HEK293T (cell line): ENCODE data around the gene LAGE3.

Experiments used
- BHLHE40 ChIP-seq: fragments of 450-650 bp; IDR thresholded peaks from 2 replicates; pipeline ENCODE4 v1.6.1; 2016; ENCODE audit warnings: mild to moderate bottlenecking, moderate library complexity, borderline replicate concordance
- FOXA1 ChIP-seq: fragments of 450-650 bp; IDR thresholded peaks from 2 replicates; pipeline ENCODE4 v1.6.1; 2016; ENCODE audit warnings: mild to moderate bottlenecking
- FOXK2 ChIP-seq: fragments of 450-650 bp; IDR thresholded peaks from 2 replicates; pipeline ENCODE4 v1.6.1; 2016; ENCODE audit warnings: mild to moderate bottlenecking
- NFRKB ChIP-seq: fragments of 450-650 bp; IDR thresholded peaks from 2 replicates; pipeline ENCODE4 v1.6.1; 2016; ENCODE audit warnings: mild to moderate bottlenecking, moderate library complexity
- SP1 ChIP-seq: fragments of 450-650 bp; IDR thresholded peaks from 2 replicates; pipeline ENCODE4 v1.6.1; 2017
- ZNF384 ChIP-seq: fragments of 450-650 bp; IDR thresholded peaks from 2 replicates; pipeline ENCODE4 v1.6.1; 2016
- TF ChIP-seq, protein P1 (sequence below): fragments of 450-650 bp; IDR thresholded peaks from 2 replicates; pipeline ENCODE4 v1.6.1; 2016

DNA sequence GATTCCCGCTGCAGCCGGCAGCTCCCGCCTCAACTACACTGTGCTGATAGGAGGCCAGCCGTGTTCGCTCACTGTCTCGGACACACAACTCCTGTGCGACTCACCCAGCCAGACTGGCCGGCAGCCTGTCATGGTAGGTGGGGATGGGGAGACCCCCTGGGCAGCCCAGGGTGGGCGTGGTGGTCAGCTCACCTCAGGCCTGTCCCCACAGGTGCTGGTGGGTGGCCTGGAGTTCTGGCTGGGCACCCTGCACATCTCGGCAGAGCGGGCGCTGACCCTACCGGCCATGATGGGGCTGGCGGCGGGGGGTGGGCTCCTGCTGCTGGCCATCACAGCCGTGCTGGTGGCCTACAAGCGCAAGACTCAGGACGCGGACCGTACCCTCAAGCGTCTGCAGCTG, 11.5 kb downstream of the LAGE3 start:
- TF ChIP-seq FOXA1 (no peak), FOXK2 (no peak), BHLHE40 (no peak), SP1 (no peak), NFRKB (no peak), ZNF384 (no peak)
- TF ChIP-seq, protein P1, sequence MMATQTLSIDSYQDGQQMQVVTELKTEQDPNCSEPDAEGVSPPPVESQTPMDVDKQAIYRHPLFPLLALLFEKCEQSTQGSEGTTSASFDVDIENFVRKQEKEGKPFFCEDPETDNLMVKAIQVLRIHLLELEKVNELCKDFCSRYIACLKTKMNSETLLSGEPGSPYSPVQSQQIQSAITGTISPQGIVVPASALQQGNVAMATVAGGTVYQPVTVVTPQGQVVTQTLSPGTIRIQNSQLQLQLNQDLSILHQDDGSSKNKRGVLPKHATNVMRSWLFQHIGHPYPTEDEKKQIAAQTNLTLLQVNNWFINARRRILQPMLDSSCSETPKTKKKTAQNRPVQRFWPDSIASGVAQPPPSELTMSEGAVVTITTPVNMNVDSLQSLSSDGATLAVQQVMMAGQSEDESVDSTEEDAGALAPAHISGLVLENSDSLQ, result no peak
